K562 (cell line): ENCODE data around the gene TRIM32. TPM values are rescaled to one million over a fixed set of nuclear protein-coding genes. Genes with fewer than 3 reads are reported as not detected.

Experiments
- BCOR ChIP-seq: fragments of 450-650 bp; IDR thresholded peaks from 2 replicates; pipeline ENCODE4 v1.6.1; 2016
- CBFB ChIP-seq: sonication (generic); formaldehyde crosslinking; IDR thresholded peaks from 2 replicates; pipeline ENCODE4 v1.4.0; 2020; ENCODE audit warnings: mild to moderate bottlenecking, missing genetic modification reagents
- CEBPZ ChIP-seq: fragments of 150-350 bp; IDR thresholded peaks from 2 replicates; pipeline ENCODE4 v1.6.1; 2014; ENCODE audit warnings: low read depth, mild to moderate bottlenecking, low read length, borderline replicate concordance
- GTF2E2 ChIP-seq: fragments of 200-800 bp; sonication (Bioruptor generic); IDR thresholded peaks from 2 replicates; pipeline ENCODE4 v1.6.1; 2016; ENCODE audit warnings: missing genetic modification characterization, missing compliant biosample characterization
- HDAC2 ChIP-seq: fragments of 450-650 bp; IDR thresholded peaks from 2 replicates; pipeline ENCODE4 v1.6.1; 2016; ENCODE audit warnings: mild to moderate bottlenecking
- ZBTB40 ChIP-seq, 2 experiments: fragments of 450-650 bp in 1 of 2; sonication (generic) in 1 of 2; formaldehyde crosslinking in 1 of 2; IDR thresholded peaks; 2 replicates each; pipeline versions ENCODE4 v1.7.1 to v1.9.0; 2016 to 2022; ENCODE audit warnings: inconsistent platforms in 1 of 2, mild to moderate bottlenecking in 1 of 2, missing genetic modification reagents in 1 of 2
- ZNF507 ChIP-seq: conservative IDR thresholded peaks from 2 replicates; pipeline ENCODE4 v1.6.1; 2017; ENCODE audit warnings: missing genetic modification characterization, missing compliant biosample characterization
- polyA plus RNA-seq, 8 experiments: library from polyadenylated mRNA; depleted of rRNA in 4 of 8; stranded (reverse) in 5 of 8; unstranded in 3 of 8; fragments of >200 nt; fragmentation: Nextera tagmentation in 2 of 8; fragmentation: Illumina TruSeq in 1 of 8; extraction: Ambion mirVana in 2 of 8; extraction: Trizol in 1 of 8; gene quantifications; 2 replicates each; pipeline versions ENCODE4 v1.2.1 to v1.2.3, GENCODE V29; 2011 to 2014; ENCODE audit warnings: inconsistent platforms in 1 of 8, missing spikeins in 1 of 8
- total RNA-seq, 7 experiments: library from RNA; depleted of rRNA in 6 of 7; stranded (reverse); fragments of >200 nt in 6 of 7; fragmentation: Illumina TruSeq in 2 of 7; extraction: Trizol in 2 of 7; gene quantifications; 2 replicates each; pipeline versions ENCODE4 v1.2.1 to v1.2.3, GENCODE V29; 2011 to 2021; ENCODE audit warnings: low replicate concordance in 1 of 7
- TF ChIP-seq, protein P1 (sequence below): sonication (generic); formaldehyde crosslinking; IDR thresholded peaks from 2 replicates; pipeline ENCODE4 v1.8.0; 2022; ENCODE audit warnings: mild to moderate bottlenecking, missing genetic modification reagents
- TF ChIP-seq, protein P2 (sequence below), 2 experiments: fragments of 250-450 bp in 1 of 2; fragments of 450-650 bp in 1 of 2; sonication (Bioruptor Pico) in 1 of 2; IDR thresholded peaks; 2 replicates each; pipeline versions ENCODE4 v1.6.1 to v1.8.0; 2016 to 2021; ENCODE audit warnings: mild to moderate bottlenecking in 2 of 2, moderate library complexity in 2 of 2, missing compliant biosample characterization in 1 of 2, missing genetic modification characterization in 1 of 2

Gene TRIM32
- total and polyA plus RNA-seq, 9 of the 15 experiments (the other 6 are each of a cell fraction or from before 2014, with no cell fraction given), result 3.5 to 9.4 (median 5.9) TPM

- TF ChIP-seq, protein P1, sequence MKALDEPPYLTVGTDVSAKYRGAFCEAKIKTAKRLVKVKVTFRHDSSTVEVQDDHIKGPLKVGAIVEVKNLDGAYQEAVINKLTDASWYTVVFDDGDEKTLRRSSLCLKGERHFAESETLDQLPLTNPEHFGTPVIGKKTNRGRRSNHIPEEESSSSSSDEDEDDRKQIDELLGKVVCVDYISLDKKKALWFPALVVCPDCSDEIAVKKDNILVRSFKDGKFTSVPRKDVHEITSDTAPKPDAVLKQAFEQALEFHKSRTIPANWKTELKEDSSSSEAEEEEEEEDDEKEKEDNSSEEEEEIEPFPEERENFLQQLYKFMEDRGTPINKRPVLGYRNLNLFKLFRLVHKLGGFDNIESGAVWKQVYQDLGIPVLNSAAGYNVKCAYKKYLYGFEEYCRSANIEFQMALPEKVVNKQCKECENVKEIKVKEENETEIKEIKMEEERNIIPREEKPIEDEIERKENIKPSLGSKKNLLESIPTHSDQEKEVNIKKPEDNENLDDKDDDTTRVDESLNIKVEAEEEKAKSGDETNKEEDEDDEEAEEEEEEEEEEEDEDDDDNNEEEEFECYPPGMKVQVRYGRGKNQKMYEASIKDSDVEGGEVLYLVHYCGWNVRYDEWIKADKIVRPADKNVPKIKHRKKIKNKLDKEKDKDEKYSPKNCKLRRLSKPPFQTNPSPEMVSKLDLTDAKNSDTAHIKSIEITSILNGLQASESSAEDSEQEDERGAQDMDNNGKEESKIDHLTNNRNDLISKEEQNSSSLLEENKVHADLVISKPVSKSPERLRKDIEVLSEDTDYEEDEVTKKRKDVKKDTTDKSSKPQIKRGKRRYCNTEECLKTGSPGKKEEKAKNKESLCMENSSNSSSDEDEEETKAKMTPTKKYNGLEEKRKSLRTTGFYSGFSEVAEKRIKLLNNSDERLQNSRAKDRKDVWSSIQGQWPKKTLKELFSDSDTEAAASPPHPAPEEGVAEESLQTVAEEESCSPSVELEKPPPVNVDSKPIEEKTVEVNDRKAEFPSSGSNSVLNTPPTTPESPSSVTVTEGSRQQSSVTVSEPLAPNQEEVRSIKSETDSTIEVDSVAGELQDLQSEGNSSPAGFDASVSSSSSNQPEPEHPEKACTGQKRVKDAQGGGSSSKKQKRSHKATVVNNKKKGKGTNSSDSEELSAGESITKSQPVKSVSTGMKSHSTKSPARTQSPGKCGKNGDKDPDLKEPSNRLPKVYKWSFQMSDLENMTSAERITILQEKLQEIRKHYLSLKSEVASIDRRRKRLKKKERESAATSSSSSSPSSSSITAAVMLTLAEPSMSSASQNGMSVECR, result no peak
- peak; percentile 81 for TF ChIP-seq HDAC2
- no peak for TF ChIP-seq ZNF507 (tag)
- TF ChIP-seq CEBPZ, result no peak
- 0 out of 2 replicates have a peak, but pooled peaks have one; percentile 17 for TF ChIP-seq CBFB (CRISPR knock-in tag)
- no peak for TF ChIP-seq GTF2E2 (tag)
- 0 out of 2 replicates have a peak, but pooled peaks have one; percentile 37 for TF ChIP-seq ZBTB40 (IDR thresholded peaks at IDR 0.05)
- no peak for TF ChIP-seq ZBTB40 (CRISPR knock-in tag; IDR thresholded peaks at IDR 0.05)
- peak; percentile 86; the same call in 1 of the 2 replicates for TF ChIP-seq BCOR
- TF ChIP-seq, protein P2, sequence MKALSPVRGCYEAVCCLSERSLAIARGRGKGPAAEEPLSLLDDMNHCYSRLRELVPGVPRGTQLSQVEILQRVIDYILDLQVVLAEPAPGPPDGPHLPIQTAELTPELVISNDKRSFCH (CRISPR knock-in tag; IDR thresholded peaks at IDR 0.05), result no peak
- TF ChIP-seq, protein P2 (tag; IDR thresholded peaks at IDR 0.05), result 0 out of 2 replicates have a peak, but pooled peaks have one; percentile 28
Measured at GRCh38 chr9:116686693-116687073, 422 bp upstream of the TRIM32 start (continued).
